Measurements from ENCODE around the gene L3HYPDH.

The L3HYPDH gene

DNA sequence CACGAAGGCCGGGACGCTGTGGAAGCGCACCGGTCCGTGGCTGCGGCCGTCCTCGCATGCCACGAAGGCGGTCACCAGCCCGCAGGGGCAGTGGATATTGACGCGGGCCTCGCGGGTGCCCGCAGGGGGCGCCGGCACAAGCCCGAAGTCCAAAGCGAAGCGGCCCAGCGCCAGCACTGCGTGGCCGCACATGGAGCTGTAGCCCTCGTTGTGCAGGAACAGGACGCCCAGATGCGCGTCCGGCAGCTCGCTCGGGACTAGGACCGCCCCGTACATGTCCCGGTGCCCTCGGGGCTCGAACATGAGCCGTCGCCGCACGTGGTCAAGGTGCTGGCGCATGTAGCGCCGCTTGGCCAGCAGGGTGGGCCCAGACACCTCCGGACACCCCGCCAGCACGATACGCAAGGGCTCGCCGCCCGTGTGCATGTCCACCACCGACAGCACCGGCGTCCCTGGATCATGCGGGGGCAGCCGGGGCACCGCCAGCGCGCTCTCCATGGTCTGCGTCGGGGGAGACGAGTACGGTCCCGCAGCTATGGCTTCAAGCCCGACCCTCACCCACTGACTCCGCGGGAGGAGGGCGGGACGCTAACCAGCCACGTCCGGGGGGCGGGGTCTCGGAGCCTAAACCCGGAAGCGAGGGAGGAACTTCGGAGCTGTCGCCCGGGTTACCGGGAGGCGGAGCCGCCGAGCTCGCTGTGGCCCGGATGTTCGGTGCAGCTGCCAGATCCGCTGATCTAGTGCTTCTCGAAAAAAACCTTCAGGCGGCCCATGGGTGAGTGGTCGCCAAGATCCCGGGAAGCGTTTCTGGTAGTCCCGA is at the start of gene L3HYPDH, which contains the start of gene JKAMP:
L3HYPDH (minus strand) TSS at position 590 of the 820 bp plus-strand sequence; CDS start at position 498, 92 bp downstream.
JKAMP (plus strand) TSS at position 699 of the 820 bp plus-strand sequence; CDS start at position 772, 73 bp downstream.
- DNase-seq, result peak; percentile 88 to 99

DNA sequence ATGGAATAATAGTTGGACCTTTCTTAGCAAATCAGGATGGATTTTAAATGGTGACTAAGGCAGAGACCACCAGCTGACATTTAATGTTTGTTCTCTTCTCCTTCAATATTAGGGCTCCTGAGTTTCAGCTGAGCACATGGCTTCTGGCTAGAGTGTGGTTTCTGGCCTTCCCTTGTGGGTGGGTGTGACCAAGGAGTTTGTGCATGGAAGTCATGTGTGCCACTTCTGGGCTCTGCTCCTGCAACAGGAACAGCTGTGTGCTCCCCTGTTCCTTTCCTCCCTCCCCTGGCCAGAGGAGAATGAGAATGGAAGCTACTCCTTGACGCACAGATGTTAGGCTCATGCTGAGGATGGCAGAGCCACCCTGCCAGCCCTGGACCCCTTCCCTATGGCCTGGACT is 48.2 kb upstream of the L3HYPDH start:
- no peak for DNase-seq

DNA sequence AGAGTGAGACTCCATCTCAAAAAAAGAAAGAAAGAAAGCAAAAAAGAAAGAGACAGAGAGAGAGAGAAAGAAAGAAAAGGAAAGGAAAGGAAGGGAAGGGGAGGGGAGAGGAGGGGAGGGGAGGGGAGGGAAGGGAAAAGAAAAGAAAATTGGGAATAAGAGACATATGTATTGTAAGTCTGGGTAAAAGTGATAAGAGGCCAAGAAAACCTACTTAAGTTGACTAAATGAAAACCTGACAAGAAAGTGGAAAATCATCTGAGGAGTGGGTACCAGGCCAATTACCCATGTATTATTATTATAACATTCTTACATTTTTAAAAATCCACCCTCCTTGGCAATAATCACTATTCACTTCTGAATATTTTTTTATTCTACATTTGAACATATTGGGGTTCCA is 46.1 kb upstream of the L3HYPDH start:
- DNase-seq, result no peak

DNA sequence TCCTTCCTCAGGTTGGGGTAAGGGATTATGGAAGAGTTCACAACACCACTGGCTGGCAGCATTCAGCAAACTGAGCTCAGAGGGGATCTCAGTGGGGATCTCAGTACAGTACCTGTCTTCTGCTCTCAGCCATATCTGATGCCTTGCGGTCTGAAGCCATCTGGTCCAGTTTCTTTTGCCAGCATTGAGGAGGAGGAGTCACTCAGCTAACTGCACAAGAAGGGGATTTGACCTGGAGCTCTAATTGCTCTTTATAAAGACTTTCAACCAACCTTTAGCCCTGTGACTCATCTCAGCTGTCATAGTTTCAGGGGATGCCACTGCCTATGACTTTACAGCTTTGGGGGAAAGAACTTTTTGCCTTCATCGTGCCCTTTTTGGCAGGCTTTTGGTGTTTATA is 45.0 kb upstream of the L3HYPDH start:
- DNase-seq, result no peak

DNA sequence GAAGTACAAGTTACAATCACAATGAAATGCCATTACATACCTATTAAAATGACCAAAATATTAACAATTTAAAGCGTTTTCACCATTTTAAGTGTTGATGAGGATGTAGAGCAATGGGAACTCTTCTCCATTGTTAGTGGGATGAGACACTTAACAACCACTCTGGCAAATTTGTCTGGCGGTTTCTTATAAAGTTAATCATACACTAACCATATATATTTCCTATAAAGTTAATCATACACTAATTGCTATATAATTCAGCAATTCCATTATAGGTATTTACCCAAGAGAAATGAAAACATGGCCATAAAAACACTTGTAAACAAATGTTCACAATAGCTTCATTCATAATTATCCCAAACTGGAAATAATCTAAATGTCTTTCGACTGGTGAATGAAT is 36.0 kb upstream of the L3HYPDH start:
- no peak for DNase-seq

DNA sequence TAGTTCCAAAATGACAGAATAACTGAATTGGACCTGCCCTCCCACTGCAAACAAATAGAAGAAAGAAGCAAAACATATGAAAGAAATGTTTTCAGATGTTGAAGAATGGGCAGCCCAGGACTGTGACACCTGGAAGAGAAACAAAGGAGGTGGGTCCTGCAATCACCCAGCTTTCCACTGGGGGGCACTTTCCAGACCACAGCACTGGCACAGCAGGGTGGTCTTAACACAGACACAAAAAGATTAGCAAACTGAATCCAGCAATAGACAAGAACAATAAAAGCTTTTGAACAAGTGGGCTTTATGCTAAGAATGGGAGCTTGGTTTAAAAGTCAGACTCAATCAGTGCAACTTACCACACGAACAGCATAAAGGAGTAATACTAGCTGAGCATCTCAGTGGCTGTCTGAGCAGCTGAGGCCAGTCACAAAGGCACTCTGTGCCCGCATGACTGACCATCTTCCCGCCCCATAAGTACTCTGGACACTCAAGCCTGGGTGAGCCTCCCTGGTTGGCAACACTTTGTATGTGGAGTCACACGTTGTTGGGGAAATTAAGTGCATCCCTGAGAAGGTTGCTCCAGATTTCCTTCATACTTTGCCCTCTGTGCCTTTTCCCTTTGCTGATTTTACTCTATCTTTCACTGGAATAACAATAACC is 27.8 kb upstream of the L3HYPDH start:
- DNase-seq, result peak in 1 of 2 experiments; percentile 14

DNA sequence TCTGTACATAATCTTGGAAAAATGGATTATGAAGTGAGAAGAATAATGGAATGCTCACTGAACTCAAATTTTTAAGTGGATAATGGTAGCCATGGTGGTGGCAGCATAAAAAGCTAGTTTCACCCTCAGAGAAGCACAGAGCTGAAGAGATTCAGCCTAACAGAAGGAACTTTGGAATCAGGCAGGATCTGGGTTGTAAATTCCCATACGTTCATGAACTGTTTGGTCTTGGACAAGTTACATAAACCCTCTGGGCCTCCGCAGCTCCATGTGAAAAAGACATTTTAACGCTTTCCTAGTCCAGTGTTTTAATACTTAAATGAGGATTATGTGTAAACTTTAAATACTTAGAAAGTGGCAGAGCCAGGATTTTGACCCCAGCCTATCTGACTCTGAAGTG is 26.8 kb upstream of the L3HYPDH start:
- DNase-seq, result no peak

DNA sequence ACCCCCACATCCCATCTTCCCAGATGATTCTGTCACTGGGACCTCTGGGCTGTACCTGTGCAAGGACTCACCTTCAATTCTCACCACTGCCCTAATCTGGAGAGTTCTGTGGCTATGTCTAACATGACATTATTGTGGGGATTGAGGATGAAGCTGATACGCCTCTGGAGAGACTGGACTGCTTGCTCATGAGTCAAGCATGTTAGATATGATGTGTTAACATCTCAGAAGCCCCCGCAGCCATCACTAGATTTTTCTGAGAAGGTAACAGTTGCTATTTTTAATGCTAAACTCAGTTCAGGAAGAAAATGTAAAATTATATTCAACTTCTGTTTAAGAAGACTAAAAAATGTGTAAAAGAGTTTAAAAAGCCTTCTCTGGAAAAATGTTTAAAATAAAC is 25.8 kb upstream of the L3HYPDH start:
- DNase-seq, result no peak

DNA sequence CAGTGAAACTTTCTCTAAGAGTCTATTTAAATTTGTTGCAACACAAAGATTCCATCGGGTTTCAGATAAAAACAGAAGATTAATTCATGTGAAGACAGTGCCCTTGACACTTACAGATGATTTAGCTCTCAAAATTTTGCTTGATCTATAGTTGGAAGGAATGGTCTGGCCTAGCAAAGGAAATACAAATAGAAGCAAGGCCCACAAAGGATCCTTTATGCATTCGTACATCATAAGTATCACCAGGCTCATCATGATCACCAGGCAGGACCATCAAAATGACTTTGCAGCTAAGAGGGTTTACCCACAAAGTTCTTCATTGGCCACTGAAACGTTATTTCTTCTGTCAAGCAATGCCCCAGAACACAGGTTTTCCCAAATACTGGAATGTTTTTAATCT is 24.9 kb upstream of the L3HYPDH start:
- no peak for DNase-seq

DNA sequence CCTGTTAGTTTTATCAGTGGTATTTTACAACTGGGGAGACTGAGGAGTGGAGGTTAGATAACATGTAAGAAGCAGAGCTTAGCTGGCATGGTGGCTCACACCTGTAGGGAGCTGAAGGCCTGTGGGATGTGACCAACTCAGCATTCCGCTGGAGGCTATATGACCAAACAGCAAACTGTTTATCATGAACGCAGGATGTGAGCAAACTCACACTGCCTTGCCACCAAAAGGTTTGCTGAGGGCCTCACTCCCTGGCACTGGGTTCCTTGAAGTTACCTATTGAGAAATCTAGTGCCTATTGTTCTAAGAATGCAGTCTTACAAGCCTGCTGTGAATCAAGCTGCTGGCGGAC is 23.5 kb upstream of the L3HYPDH start:
- no peak for DNase-seq

DNA sequence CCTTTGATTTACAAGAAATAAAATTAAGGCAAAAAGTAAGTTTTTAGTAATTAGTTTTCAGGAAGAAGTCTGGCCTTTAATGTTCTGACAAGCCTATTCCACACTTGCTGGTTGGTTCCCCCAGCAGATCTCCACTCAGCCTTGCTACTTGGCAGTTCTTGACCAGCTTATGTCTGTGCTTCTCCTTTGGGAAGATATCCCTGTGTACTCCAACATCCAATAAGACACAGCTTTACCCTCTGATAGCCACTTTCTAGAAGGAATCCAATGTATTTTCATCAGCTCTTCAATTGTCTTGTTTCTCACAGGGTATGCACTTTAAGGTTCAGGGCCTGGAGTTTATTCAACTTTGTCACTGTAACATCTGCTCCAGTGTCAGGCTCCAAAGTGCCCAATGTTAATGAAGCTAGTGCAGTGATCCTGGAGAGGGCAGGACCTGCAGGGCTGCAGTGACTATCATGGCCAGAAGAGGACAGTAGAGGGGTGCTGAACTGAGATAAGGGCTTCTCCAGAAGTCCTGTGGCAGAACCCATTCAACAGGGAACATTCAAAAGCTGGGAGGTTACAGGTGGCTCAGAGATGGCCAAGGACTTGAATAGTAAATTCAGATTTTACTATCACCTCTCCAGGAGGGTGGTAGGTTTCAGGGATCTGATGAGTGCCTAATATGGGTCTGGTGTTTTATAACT is 23.0 kb upstream of the L3HYPDH start:
- peak; percentile 27 to 48 for DNase-seq

DNA sequence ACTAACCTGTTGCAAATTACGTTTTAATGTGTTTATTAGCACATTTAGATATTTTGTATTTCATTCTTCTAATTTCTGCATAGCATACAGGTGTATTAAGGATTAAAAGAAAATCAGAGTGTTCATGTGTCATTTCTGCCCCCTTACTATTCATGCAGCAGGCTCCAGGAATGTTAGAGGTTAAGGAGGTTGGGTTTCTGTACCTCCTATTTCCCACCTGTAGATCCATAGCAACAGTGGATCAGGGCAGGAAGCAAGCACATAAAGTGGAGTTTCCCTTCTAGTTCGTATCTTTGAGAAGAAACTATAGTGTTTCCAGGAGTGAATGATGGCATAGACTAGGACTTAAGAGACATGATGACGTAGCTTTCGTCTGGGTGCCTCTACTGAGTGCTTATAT is 19.0 kb upstream of the L3HYPDH start:
- no peak for DNase-seq

DNA sequence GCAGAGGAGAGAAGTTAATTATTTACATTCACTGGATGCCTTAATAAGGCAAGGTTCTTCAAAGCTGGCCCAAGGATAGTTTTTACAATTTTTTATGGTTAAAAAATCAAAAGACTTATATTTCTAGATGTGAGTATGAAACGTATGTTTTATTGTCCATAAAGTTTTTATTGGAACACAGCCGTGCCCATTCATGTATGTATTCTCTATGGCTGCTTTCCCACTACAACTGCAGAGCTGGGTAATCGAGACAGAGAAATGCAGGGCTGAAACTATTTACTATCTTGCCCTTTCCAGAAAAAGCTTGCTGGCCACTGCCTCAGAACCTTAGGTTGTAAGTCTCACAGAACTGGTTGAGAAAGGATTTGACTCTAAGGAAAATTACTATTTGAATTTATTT is 16.5 kb upstream of the L3HYPDH start:
- no peak for DNase-seq

DNA sequence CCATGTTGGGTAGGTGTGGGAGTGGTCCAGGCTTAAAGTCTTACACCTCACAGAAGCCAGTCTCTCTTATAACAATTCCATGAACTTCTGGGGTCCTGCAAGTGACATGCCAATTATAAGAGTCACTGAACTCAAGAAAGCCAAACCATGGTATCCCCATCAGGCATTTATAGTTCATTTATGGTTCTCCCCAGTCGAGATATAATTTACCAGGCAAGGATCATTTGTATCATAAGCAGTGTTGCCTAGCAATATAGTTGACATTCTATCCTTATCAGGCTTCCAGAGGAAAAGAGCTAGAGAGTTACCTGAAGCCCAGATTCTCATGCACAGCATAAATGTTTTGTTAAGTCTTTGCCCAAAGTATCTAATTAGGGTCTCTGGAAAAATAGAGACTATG is 8.2 kb upstream of the L3HYPDH start:
- no peak for DNase-seq

DNA sequence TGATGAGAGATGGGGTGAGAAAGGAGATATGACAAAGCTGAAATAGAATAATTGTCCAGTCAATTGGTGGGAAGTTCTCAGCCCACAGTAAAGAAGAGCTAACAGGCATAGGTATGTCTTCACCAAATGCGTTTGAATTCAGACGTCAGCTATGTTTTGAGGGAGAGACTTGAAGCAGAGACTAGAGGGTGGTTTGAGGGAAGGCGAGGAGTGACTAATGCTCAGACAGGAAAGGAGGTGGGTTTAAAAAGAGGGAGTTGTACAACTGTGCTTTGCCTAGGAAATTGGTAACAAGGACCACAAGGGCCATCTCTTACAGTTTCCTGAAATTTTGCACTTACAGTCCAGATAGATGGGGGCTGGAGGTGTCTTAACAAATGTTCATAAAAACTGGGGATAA is 6.5 kb upstream of the L3HYPDH start:
- DNase-seq, result no peak

DNA sequence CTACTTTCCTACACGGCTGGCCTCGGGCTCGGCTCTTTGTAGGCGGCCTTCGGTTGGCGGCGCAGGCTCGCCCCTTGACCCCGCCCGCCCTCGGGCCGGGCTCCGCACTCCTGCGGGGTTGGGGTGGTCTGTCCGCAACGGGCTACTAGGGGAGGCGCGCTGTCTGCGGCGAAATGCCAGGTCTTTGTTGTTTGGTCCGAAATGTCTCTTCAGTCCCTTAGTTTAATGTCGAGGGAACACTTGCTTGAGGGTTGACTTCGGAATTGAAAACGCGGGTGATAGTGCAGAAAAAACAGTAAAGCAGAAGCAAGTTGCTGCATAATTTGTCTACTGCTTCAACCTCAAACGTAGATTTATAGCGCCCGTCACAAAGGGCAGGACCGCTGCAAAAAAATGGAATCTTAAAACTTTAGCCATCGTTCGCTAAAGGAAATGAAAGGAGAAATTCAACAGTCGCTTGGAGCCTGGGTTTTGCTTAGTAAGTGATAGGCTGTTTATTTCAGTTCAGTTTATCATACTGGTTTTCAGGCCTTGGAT is 499 bp upstream of the L3HYPDH start:
- peak in 1 of 2 experiments; percentile 85 for DNase-seq

DNA sequence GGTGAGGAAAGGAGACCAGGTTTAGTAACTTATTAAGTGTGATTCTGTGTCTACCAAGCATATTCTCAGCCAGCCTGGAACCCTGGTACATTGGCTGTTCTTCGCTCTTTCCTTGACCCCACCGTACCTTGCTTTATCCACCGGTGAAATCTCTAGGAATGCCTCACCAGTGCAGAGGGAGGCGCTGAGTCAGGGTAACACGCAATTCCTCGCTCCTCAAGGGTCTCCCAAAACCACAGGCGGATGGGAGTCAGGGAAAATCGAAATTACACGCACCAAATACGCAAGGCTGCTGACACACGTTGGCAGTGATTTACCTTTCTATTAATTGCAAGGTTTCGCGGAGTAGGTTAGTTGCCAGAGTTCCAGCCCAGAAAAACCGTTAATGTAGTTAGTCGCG is 845 bp downstream of the L3HYPDH start:
- no peak for DNase-seq

DNA sequence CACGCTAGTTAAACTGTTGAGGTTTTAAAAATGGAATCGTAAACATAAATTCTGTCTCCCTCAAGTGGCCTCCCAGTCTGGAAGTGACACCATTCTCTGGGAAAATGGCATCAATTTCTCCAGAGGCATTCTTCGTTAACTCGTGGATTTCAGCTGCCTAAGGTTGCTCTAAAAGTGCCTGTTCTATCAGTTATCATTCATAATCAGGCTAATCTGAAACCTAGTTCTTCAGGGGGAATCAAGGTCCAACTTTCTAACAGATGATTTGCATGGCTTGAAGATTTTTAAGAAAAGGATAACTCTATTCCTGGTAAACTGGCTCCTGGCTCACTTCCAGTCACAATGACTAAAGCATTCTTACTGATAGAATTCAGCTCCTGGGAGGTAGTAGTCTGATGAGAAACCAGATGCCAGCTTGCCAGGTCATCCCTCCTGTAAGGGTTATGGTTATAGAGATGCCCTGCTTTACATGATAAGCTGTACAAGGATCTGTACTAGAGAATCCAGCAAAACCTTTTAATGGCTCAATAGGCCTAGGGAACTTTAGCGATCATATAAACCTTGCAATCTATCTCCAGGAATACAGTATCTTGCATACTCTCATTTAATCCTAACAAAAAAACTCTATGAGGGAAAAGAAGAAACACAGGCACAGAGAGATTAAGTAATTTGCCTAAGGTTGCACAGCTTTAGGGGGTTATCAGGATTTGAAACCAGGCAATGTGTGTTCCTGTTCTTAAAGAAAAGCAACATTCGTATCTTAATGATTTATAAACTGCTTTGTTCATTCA is 1.5 kb downstream of the L3HYPDH start:
- no peak for DNase-seq

DNA sequence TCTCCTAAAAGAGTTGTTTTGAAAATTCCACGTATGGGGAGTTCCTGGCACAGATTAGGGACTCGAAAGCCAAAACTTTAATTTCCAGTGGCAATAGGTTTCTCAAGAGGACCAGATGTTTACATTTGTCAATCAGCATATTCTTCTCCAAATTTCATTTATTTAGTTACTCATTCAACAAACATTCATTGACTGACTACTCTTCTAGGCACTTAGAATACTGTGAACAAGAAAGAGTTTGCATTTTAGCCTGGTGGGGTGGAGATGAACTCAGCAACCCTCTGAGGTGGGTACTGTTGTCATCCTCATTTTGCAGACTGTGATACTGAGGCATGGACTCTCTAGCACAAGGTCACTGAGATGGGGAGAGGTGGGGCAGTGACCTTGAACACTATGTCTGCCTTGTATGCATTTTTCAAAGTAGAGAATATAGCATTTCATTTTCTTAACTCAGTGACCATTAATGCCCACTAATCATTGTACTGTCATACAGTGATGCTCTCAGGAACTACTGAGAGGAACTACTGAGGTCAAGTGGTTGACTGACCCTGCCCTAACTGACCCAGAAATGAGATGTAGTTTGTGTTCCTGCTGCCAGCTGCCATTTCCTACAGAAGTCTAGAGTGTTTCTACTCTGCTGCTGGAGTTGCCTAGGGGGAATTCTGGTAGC is 2.2 kb downstream of the L3HYPDH start:
- no peak for DNase-seq

DNA sequence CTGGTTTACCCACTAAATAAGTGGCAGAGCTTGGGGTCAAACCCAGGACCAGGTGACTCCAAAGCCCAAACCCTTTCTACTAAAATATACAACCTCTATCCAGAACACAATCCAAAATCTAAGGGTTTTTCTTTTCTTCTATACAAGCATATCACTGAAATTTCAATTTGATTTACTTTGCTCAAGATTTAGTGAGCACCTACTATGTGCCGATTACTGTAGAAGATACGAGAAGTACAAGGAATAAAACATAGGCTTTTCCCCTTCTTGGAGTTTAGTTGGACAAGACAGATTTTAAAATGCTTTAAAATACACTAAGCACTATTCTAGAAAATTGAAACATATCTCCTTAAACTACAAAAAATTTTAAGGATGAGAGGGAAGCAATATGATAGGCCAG is 2.8 kb downstream of the L3HYPDH start:
- no peak for DNase-seq

DNA sequence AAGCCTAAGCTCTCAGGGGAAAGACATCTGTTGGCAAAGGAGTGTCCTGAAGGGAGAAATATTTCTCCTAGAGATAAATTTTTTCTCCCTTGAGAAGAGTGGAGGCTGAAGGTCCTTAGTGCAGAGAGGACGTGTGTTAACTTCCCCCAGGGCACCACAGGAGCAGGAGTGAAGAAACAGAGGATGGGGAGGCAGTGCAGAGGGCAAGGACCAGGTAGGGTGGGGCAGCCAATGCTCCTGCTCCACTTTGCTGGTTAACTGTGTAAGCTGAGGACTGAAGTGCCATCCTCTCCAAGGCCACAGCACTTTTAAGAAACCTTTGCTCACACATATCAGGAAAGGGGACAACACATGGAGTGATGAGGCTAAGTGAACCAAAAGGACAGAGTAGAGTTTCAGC is 4.0 kb downstream of the L3HYPDH start:
- no peak for DNase-seq

DNA sequence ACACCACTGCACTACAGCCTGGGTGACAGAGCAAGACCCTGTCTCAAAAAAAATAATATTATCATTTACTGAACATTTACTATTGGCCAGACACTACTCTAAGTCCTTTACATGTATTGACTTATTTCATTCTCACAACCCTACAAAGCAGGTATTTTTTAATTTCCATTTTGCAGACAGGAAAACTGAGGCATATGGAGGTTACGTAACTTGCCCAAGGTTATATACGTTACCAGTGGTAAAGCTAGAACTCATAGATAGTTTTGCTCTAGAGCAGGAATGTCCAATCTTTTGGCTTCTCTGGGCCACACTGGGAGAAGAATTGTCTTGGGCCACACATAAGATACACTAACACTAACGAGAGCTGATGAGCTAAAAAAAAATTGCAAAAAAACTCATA is 5.7 kb downstream of the L3HYPDH start:
- DNase-seq, result no peak
